SKM-1 (cell line): ENCODE measurements around the gene CAV3.

Experiments
- DNase-seq: peaks from one replicate; lab custom pipeline; 2025; ENCODE audit not compliant: unreplicated experiment; lab: John Stamatoyannopoulos, UW

The CAV3 gene

DNA sequence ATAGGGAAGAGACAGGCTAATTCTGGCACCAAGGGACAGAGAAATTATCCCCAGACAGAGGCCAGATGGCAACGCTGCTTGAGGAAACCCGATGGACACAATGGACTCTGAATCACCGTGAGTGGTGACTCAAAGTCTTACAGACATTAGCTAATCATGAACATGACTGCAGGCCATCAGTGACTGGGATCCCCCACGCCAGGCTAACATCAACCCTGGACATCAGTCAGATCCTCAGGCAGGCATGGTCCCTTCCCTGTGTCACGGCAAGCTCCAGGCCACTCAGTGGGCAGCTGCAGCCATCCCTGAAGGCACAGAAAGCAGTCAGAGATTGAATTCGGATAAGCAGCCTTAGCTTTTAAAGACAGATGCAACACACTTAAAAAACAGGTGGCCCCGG, 59.6 kb downstream of the CAV3 start:
- DNase-seq = no peak

DNA sequence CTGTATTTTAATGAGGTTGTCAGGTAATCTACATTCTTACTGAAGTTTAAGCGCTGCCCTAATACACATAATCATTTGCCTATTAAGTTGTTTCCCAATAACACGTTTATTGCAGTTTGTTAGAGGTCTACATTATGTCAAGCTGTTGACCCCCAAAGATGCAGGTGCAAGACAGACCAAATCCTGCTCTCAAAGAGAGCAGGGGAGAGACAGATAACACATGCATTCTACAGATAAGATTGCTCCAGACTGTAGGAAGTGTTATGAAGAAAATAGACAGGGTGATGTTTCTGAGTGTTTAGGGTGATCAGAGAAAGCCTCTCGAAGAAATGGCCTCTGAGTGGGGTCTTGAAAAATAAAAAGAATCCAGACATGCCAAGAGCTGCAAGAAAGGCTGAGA, 60.6 kb downstream of the CAV3 start:
- DNase-seq = no peak
